GM03348 (cell line): ENCODE data around the gene SORBS1.

ENCODE experiments used
- DNase-seq: peaks from one replicate; pipeline ENCODE4 v3.0.0; 2012; ENCODE audit warnings: low spot score

Gene SORBS1

GRCh38 chr10:95513941-95514392 lies 47.2 kb downstream of the SORBS1 start:
- peak; percentile 66 for DNase-seq

DNA sequence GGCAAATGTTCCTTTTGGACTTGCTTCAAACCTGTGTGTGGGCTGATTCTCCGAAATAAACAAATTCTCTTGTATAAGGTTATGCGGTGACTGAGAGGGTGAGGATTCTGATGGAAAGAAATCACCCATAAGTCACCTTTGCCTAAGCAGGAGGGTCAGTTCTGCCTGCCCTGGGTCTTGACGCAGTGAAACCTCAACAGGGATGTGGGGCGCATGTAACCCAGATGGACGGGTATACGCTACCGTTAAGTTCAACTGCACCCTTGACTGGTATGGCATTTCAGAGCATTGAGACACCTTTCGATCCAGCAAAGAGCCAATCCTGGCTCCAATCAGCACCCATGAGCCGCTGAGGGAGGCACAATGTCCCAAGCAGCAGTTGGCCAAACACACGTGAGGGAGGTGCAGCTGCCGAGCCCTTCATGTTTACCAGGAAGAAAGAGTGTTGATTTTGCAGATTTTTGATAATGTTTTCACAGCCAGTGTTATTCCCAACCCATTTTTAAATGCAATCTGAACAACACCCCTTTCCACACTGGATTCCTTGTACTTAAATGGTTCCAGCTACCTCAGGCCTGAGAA lies 48.1 kb downstream of the SORBS1 start:
- DNase-seq: no peak

DNA sequence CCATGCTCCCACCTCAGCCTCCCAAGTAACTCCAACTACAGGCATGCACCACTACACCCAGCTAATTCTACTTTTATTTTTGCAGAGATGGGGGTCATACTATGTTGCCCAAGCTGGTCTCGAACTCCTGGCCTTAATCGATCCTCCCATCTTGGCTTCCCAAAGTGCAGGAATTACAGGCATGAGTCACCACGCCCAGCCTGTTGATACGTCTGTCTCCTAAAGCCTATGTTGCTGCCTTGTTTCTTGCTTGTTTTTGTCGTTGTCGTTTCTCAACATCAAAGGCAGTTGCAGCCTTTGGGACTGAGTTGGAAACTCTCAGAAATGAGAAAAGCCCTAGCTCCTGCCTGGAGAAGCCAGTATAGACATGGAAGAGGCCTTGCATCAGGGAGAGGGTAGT lies 49.9 kb downstream of the SORBS1 start:
- DNase-seq: no peak

- DNase-seq: peak; percentile 63
Observed at GRCh38 chr10:95509251-95509650, 51.9 kb downstream of the SORBS1 start.

DNA sequence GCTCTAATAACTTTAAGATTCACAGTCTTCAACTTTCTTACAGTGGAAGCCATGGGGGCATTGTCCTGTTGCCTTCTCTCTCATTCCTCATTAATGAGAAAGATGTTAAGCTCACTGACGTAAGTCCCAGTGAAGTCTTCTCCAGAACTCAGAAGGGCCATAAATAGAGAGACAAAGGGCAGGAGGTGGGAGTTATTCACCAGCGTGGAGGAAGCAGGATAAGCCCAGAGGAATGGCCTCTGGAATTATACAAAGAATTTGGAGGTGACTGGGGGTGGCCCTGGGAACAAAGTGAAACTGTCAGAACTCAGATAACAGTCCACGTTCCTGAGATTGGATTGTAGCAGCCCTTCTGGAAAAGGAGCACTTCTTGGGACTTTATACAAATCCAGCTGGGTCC lies 52.4 kb downstream of the SORBS1 start:
- DNase-seq: peak; percentile 55

DNA sequence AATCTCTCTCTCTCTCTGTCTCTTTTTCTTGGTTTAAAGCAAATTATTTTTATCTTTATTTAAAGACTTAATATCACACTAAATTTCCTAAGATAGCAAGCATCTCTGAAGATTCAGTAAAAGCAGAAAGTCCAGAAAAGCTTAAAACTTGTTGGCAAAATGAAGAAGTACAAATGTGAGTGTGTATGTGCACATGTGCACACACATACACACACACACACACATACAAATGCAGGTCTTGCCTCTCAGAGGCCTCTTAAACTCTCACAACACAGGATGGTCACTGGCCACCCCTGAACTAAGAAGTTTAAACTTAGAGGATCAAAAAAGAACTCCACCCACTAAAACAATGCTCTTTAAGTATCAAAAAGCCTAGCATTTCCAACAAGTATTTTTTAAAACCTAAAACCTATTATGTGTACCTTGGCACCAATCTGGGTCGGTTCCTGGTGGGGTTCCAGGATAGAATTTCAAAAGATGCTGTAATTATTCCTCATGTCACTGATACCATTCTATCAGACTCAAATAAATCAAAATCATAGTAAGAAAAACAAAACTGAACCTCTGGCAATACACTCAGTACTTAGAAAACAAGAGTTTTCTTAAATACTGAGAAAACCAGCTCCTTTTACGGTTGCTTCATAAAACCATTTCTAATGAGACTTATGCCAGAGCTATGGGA lies 55.0 kb downstream of the SORBS1 start:
- no peak for DNase-seq

DNA sequence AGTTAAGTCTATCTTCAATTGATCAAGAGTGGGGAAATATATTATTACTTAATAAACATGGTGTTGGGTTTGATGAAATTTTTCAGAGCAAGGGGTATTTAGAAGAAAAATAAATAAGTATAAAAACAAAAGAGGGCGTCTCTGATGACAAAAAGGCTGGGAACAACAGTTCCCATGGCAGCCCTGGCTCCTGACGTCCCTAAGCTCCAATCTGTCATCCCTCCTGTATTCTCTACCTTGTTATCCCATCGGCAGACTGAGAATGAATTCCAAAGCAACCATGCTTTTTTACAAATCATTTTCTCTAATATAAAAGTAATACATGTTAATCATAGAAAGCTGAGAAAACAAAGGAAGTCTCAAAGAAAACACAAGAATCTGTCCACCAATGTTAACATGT lies 55.5 kb downstream of the SORBS1 start:
- no peak for DNase-seq

DNA sequence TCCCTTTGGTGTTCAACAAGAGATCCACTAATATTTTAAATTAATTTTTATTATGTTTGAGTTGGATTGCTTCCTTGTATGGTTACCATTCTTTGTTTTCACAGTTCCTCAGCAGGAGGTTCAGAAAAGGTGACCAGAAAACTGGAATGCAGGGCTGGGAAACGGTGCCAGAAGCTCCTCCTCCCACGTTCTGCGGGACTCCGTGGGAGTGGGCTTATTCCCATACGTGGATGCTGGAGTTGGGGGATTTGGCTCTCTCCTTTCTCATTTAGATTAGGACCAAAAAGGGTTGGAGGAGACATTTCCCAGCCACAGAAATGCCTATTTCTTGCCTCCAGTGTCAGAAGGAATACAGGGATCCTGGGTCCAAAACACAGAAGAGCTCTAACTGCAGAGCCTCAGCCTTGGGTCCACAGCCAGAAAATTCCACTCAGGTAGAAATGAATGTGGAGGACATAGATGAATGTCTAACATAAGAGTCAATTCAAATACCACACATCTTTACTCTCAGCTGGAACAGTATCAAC lies 56.0 kb downstream of the SORBS1 start:
- DNase-seq: no peak

- no peak for DNase-seq
Observed at GRCh38 chr10:95504246-95504691, 56.9 kb downstream of the SORBS1 start.

DNA sequence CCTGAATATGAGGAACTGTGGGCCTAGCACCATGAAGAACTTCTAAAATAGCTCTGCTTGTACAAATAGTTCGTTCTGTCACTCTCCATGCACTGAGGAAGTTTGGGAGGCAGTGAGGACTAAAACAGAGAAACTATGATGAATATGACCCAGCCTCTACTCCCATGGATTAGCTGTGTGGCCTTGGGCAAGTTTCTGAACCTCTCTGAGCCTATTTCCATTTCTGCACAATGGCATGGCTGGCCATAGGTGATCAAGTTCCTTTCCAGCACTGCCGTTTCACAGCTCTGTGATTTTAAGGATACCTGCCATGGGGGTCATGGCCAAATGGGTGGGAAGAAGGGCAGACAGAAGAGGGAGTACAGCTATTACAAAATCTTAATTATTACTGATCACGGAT lies 57.6 kb downstream of the SORBS1 start:
- no peak for DNase-seq

- no peak for DNase-seq
Observed at GRCh38 chr10:95503001-95503400, 58.2 kb downstream of the SORBS1 start.

- DNase-seq: no peak
Observed at GRCh38 chr10:95502377-95502776, 58.8 kb downstream of the SORBS1 start.

DNA sequence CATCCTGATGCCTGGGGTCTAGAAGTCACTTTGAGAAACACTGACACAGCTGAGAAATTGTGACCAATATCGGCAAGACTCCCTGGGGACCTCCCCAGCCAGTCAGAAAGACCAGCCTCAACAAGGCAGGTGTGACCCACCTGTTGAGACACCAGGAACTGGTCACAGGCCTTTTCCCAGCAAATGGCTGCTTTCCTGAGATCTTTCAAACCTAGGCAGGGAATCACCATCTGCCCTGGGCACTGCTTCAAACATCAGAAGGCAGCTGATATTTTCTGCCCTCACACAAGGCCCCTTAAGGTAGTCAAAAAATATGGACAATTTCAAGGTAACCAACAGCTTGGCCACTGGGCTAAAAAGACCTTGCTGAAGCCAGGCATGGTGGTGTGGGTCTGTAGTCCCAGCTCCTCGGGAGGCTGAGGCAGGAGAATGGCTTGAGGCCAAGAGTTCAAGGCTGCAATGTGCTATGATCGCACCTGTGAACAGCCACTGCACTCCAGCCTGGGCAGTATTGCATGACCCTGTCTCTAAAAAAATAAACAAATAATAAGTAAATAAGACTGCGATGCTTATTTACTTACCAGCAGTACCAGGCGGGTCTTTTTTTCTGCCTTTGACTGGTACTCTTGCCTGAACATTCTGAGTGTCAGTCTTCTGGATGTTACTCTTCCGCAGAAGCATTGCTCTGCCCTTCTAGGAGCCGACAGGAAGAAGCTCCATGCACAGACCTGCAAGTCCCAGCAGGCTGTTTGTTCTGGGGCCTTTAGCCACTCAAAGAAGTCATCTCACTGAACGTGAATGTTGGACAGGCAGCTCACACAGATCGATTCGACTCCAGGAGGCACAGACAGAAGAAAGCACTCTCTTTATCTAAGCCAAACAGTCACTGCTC lies 59.7 kb downstream of the SORBS1 start:
- no peak for DNase-seq

DNA sequence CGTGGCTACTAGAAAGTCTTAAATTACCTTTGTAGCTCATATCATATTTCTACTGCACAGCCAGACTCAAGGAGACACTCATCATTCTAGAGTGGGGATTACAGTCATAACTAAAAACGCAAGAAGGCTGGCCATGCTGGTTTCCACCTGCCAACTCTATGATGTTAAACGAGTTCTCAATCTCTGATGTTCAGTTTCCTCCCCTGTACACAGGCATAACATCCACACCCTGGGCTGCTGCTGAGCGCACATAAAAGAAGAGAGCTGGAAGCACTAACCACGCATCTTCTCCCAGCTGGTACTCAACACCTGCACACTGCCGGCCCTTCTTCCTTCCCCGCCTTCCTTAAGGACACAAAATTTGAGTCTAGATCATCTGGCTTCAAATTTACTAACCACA lies 60.5 kb downstream of the SORBS1 start:
- DNase-seq: no peak

DNA sequence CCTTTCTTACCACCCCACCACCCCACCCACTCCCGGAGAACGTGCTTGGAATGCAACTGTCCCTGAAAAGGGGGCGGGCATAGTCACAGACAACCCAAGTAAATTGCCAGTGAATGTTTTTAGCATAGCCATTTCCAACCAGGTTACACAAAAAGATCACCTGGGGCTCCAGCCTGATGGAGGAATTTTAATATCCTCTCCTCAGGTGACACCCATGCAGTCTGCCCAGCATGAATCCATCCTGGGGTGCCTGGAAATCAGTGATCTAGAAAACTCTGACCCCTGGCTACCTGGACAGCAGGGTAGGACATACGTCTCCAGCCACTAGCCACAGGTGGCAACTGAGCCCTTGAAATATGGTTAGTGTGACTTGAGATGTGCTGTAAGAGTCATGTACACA lies 61.1 kb downstream of the SORBS1 start:
- DNase-seq: no peak

DNA sequence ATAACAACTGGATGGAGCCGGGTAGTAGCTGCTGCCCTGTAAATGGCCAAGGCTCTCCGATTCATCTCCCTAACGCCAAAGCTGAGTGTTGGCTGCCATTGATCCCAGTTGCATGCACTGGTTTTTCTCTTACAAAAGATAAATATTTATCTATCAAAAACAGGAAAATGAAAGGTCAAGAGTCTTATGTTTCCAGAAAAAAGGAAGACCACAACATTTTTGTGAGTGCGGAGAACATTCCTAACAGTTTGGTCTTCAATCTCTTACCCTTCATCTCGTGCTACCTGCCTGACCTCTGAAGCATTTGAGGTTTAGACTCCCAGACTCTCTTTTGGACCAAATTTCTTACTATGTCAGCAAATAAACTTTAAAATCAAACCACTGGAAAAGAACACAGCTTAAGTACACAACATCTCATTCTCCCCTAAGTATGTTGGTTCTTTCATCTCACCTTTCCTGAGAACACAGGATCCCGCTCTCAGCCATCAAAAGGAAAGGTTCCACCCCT lies 61.6 kb downstream of the SORBS1 start:
- no peak for DNase-seq

DNA sequence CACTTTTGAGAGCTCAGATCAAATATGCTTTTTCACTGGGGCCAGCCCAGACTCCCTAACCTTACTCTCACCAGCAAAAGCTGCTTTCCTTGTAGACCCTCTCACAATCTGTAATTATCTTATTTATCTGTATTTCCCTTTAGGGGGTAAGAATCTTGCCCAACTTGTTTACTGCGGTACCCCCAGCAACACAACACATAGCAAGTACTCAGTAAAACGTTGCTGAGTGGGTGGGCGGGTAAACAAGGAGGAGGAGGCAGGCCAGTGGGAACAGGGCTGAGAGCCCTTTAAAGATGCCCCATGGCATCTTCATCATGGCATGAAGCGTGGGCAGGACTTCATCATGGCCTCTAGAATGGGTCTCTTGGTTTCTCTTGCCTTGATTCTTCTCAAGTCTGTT lies 64.2 kb downstream of the SORBS1 start:
- DNase-seq: no peak

- no peak for DNase-seq
Observed at GRCh38 chr10:95496246-95496911, 64.8 kb downstream of the SORBS1 start.

GRCh38 chr10:95493862-95494261 lies 67.3 kb downstream of the SORBS1 start:
- DNase-seq: no peak

- DNase-seq: no peak
Observed at GRCh38 chr10:95487994-95488393, 73.2 kb downstream of the SORBS1 start.

GRCh38 chr10:95485056-95485844 lies 75.9 kb downstream of the SORBS1 start:
- no peak for DNase-seq
